ENCODE data around the gene TRAF2.

DNA sequence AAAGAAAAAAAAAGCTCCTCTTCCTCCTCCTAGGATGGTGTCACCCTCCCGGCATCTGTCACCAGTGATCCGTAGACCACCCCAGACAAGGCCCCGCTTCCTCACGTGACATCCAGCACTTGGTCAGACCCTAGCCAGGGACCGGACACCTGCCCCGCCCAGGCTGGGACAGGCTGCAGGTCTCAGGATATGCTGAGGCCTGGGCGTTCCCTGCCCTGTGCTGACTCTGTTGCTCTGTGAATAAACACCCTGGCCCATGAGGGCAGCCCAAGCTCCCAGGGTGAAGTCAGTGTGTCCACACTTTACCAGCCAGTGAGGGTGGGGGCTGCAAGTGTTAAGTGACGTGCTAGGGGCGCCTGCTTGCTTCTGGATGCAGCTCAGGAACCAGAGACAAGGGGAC lies 25.8 kb upstream of the TRAF2 start:
- TF ChIP-seq GATA3 (IDR thresholded peaks at IDR 0.05; ENCODE audit: low read depth, low read length) (no peak), GATA2 (IDR thresholded peaks at IDR 0.05; ENCODE audit: low read depth, low read length) (no peak)

Data from SH-SY5Y (cell line).